T47D (cell line): ENCODE measurements around the gene NHERF2.

Experiments used
- DNase-seq, 2 experiments: peaks; one replicate each; pipeline versions ENCODE4 v3.0.0 to v3.0.0-alpha.2; 2011 to 2012; ENCODE audit warnings: low read depth in 1 of 2, low spot score in 1 of 2
- JUND ChIP-seq: IDR thresholded peaks from 2 replicates; pipeline ENCODE4 v1.6.1; 2012; ENCODE audit warnings: low read depth
- in situ Hi-C: cut with HindIII; loops from 2 replicates; pipeline ENCODE4 v1.10.0; 2016; ENCODE audit warnings: low sequenced_read_pairs, low pct_unique_long_range_greater_than_20kb

The NHERF2 gene

DNA sequence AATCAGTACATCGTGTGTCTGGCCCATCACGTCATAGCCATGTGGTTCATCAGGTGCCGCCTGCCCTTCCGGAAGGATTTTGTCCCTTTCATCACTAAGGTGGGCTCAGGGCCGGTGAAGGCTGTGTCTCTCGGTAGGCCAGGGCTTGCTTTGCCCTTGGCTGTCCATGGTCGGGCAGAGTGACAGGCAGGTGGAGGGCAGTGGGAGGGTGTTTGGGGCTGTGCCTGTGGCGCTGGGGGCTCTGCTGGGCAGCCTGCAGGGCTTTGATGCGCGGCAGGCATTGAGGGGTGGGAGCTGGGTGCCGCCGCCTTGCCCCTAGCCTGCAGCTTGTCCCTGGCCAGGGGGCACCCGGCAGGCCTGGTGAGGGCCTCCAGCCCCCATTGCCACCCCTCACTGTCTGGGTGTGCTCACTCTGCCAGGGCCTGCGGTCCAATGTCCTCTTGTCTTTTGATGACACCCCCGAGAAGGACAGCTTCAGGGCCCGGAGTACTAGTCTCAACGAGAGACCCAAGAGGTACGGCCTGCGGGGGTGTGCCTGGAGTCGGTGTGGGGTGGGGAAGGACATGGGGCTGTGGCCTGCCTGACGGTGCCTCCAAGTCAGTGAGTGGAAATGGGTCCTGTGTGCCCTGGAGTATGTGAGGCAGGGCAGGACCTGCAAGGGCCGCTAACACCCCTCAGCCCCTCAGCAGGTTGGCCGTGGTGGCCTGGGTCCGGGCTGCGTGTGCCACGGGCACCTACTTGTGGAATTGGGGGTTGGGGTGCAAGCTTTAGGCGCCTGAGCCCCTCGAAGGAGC, 49.6 kb downstream of the NHERF2 start:
- in situ Hi-C loops, result no loop called here
- TF ChIP-seq JUND, result no peak
- no peak for DNase-seq

GRCh38 chr16:2077016-2077415, 50.3 kb downstream of the NHERF2 start:
- in situ Hi-C loops, result no loop called here
- no peak for DNase-seq
- TF ChIP-seq JUND, result no peak

GRCh38 chr16:2077696-2078095, 51.0 kb downstream of the NHERF2 start:
- no peak for TF ChIP-seq JUND

DNA sequence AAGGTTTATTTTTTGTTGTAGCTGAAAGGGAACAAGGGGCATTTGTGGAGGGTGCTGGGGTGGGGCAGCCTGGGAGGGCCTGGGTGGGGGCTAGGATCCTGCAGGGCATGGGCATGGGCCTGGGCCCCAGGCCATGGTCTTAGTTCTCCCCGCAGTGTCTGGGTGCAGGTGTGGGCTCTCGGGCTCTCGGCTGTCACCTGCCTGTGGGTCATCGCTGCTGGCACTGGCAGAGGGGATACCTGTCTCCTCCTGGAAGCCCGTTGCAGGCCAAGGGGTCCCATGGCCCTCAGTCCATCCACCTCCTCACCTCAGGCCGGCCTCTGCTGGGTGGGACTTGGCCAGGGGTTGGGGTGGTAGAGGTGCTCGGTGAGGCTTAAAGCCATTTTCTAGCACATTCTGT, 51.4 kb downstream of the NHERF2 start:
- in situ Hi-C loops, result no loop called here
- TF ChIP-seq JUND, result no peak
- no peak for DNase-seq

More at GRCh38 chr16:2077696-2078095, 51.0 kb downstream of the NHERF2 start:
- DNase-seq, result no peak
- in situ Hi-C loops, result no loop called here

DNA sequence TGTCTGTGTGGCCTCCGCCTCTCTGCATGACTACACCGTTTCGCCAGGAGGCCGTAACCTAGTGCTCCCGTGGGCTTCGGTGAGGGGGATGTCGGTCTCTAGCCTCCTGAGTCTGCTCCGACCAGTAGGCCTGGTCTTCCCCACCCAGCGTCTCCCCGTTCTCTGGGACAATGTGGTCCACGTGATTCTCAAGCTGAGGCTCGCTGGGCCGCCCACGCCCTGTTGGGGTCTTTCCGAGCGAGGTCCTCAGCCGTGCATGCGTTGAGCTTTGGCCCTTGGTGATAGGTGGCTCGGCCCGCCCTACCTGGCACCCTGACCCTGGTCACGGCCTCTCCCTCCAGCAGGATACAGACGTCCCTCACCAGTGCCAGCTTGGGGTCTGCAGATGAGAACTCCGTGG, 52.0 kb downstream of the NHERF2 start:
- DNase-seq, result no peak
- in situ Hi-C loops, result no loop called here
- no peak for TF ChIP-seq JUND

- in situ Hi-C loops, result no loop called here
- no peak for DNase-seq
- no peak for TF ChIP-seq JUND
Measured at GRCh38 chr16:2079311-2079800, 52.7 kb downstream of the NHERF2 start.

DNA sequence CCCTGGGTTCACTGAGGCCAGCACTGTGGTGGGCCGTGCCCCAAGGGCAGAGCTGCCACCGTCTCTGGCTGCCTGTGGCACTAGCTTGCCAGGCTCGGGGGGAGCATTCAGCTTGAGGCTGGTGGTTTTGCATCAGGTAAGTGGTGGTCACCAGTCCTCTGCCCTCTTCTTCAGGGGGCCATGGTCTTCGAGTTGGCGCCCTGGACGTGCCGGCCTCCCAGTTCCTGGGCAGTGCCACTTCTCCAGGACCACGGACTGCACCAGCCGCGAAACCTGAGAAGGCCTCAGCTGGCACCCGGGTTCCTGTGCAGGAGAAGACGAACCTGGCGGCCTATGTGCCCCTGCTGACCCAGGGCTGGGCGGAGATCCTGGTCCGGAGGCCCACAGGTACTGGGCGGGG, 53.3 kb downstream of the NHERF2 start:
- DNase-seq, result no peak
- no peak for TF ChIP-seq JUND
- in situ Hi-C loops, result no loop called here

DNA sequence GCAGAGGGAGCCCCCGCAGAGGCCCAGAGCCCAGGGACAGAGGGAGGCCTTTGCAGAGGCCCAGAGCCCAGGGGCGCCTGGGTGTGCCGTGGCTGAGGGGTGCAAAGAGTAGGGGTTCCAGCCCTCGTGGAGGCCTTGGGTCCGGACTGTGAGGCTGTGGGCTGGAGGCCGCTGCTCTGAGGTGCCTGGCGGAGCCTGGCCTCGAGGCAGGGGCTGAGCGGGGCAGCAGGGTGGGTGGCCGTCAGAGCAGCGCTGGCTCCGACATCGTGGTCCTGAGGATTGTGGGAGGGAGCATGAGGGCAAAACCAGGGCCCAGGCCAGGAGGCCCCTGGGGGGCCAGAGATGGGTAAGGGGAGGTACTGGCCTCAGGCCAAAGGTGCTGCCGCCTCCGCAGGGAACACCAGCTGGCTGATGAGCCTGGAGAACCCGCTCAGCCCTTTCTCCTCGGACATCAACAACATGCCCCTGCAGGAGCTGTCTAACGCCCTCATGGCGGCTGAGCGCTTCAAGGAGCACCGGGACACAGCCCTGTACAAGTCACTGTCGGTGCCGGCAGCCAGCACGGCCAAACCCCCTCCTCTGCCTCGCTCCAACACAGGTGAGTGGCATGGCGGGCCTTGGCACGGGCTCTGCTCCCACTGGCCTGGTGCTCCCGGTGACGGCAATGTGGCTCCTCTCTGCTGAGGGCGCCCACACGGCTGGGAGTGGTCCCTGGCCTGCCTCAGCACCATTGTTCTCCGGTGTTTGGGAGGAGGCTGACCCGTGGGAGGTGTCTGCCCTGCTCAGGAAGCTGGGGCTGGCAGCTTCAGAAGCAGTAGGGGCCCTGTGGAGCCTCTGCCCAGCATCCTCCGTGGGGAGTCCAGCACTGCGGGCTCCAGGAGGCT, 54.7 kb downstream of the NHERF2 start:
- DNase-seq, result no peak
- in situ Hi-C loops, result no loop called here
- TF ChIP-seq JUND, result no peak

- in situ Hi-C loops, result no loop called here
Measured at GRCh38 chr16:2082171-2082982, 55.7 kb downstream of the NHERF2 start.

GRCh38 chr16:2082983-2083364, 56.3 kb downstream of the NHERF2 start:
- TF ChIP-seq JUND, result no peak
- no peak for DNase-seq
- in situ Hi-C loops, result no loop called here

More at GRCh38 chr16:2082171-2082982, 55.7 kb downstream of the NHERF2 start:
- no peak for DNase-seq
- TF ChIP-seq JUND, result no peak

- in situ Hi-C loops, result no loop called here
Measured at GRCh38 chr16:2083409-2083808, 56.7 kb downstream of the NHERF2 start.

More at GRCh38 chr16:2083409-2083808, 56.7 kb downstream of the NHERF2 start:
- no peak for TF ChIP-seq JUND
- no peak for DNase-seq
